DND-41 (cell line): Measurements from ENCODE around the gene ANKRD13A.

Experiments
- ATAC-seq: fragments of 200-7000 bp; cut with Tn5 transposase; 3 replicates; pipeline ENCODE4 v1.9.1; 2021; ENCODE audit warnings: low read depth; ENCODE audit not compliant: insufficient read depth
- DNase-seq: peaks from one replicate; pipeline ENCODE4 v3.0.0-alpha.2; 2020
- H2AFZ ChIP-seq: 2 replicates; pipeline ENCODE4 v1.6.0; 2012; ENCODE audit warnings: low read depth, low read length
- H3K27ac ChIP-seq: 2 replicates; pipeline ENCODE4 v1.5.1; 2012; ENCODE audit warnings: low read length, inconsistent platforms
- H3K27me3 ChIP-seq: fragments of 200-600 bp; sonication (generic); 2 replicates; pipeline ENCODE4 v1.6.0; 2012; ENCODE audit warnings: low read length, mild to moderate bottlenecking, inconsistent platforms; ENCODE audit not compliant: insufficient read depth, poor library complexity
- H3K36me3 ChIP-seq: 2 replicates; pipeline ENCODE4 v1.5.1; 2012; ENCODE audit warnings: low read length, inconsistent platforms; ENCODE audit not compliant: insufficient read depth
- H3K4me1 ChIP-seq: 2 replicates; pipeline ENCODE4 v1.5.1; 2012; ENCODE audit warnings: mild to moderate bottlenecking, low read length; ENCODE audit not compliant: insufficient read depth
- H3K4me2 ChIP-seq: 2 replicates; pipeline ENCODE4 v1.6.0; 2012; ENCODE audit warnings: mild to moderate bottlenecking, moderate library complexity, low read length, inconsistent platforms; ENCODE audit not compliant: insufficient read depth
- H3K4me3 ChIP-seq, 2 experiments: fragments of 200-600 bp in 1 of 2; shearing (Covaris generic) in 1 of 2; 2 replicates each; pipeline ENCODE4 v1.5.1; 2012 to 2016; ENCODE audit warnings: inconsistent platforms in 2 of 2, low read length in 2 of 2, mild to moderate bottlenecking in 2 of 2, low read depth in 1 of 2, moderate library complexity in 1 of 2
- H3K79me2 ChIP-seq: 2 replicates; pipeline ENCODE4 v1.6.0; 2012; ENCODE audit warnings: low read length, inconsistent platforms; ENCODE audit not compliant: insufficient read depth
- H3K9ac ChIP-seq: 2 replicates; pipeline ENCODE4 v1.6.0; 2012; ENCODE audit warnings: low read depth, mild to moderate bottlenecking, inconsistent platforms, low read length, moderate library complexity
- H3K9me3 ChIP-seq: 2 replicates; pipeline ENCODE4 v1.5.1; 2012; ENCODE audit warnings: low read length, moderate library complexity, mild to moderate bottlenecking, inconsistent platforms; ENCODE audit not compliant: insufficient read depth, severe bottlenecking
- H4K20me1 ChIP-seq: 2 replicates; pipeline ENCODE4 v1.6.0; 2012; ENCODE audit warnings: low read length; ENCODE audit not compliant: insufficient read depth
- EZH2 ChIP-seq: IDR thresholded peaks from 3 replicates; pipeline ENCODE4 v1.6.1; 2012; ENCODE audit warnings: borderline replicate concordance, low read depth, mild to moderate bottlenecking, moderate library complexity, low read length, inconsistent platforms; ENCODE audit not compliant: severe bottlenecking
- TF ChIP-seq, protein P1 (sequence below): IDR thresholded peaks from 2 replicates; pipeline ENCODE4 v1.5.1; 2012; ENCODE audit warnings: borderline replicate concordance, low read length, moderate library complexity, mild to moderate bottlenecking; ENCODE audit not compliant: poor library complexity, severe bottlenecking; ENCODE audit errors: extremely low read depth

ANKRD13A gene

DNA sequence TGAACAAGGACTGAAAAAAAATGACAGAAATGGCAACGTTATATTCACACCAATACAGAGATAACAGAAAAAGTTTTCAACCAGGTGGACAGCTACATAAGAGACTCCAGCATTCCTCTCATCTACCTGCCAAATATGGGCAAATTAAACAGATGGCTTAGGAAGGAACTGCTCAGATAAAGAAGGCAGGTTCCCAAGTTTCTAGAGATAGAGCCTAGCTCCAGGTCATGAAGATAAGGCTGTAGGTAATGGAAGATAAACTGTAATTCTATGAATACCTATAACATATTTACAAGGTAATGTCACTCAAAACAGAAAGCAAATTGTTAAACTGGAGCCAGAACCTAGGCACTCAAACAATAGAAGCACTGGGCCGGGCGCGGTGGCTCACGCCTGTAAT is 45.6 kb upstream of the ANKRD13A start:
- Histone ChIP-seq H3K4me1 (no peaks in the 10 kb centered on the region), H2AFZ (no peak overlapping the region), H3K27ac (no peak overlapping the region), H3K9ac (no peak overlapping the region), H3K9me3 (no peaks in the 10 kb centered on the region), H3K79me2 (no peaks in the 10 kb centered on the region), H3K4me2 (no peak overlapping the region), H3K27me3 (no peaks in the 10 kb centered on the region), H4K20me1 (no peaks in the 10 kb centered on the region), H3K36me3 (peaks cover 74% of the 10 kb centered on the region), H3K4me3 (no peak overlapping the region)
- TF ChIP-seq, protein P1, sequence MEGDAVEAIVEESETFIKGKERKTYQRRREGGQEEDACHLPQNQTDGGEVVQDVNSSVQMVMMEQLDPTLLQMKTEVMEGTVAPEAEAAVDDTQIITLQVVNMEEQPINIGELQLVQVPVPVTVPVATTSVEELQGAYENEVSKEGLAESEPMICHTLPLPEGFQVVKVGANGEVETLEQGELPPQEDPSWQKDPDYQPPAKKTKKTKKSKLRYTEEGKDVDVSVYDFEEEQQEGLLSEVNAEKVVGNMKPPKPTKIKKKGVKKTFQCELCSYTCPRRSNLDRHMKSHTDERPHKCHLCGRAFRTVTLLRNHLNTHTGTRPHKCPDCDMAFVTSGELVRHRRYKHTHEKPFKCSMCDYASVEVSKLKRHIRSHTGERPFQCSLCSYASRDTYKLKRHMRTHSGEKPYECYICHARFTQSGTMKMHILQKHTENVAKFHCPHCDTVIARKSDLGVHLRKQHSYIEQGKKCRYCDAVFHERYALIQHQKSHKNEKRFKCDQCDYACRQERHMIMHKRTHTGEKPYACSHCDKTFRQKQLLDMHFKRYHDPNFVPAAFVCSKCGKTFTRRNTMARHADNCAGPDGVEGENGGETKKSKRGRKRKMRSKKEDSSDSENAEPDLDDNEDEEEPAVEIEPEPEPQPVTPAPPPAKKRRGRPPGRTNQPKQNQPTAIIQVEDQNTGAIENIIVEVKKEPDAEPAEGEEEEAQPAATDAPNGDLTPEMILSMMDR, result no peak
- TF ChIP-seq EZH2, result no peak
- ATAC-seq, result no peak
- DNase-seq, result no peak

DNA sequence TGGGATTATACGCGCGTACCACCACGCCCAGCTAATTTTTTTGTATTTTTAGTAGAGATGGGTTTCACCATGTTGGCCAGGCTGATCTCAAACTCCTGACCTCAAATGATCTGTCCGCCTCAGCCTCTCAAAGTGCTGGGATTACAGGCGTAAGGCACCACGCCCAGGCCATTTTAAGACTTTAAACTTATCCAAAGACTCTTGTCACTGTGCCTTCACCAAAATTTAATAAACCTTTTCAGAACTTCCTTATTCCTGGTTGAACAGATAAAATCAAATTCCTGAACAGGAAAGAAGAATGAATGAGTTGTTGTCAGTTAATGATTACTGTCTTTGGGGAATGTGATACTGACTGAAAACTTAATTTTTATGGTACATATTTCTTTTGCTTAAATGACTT is 40.9 kb upstream of the ANKRD13A start:
- DNase-seq (no peak), ATAC-seq (no peak)
- no peak overlapping the region for H3K9ac ChIP-seq
- H3K27ac ChIP-seq, result no peak overlapping the region
- no peak overlapping the region for H3K4me3 ChIP-seq
- no peaks in the 10 kb centered on the region for H3K27me3 ChIP-seq
- no peak overlapping the region for H2AFZ ChIP-seq
- no peaks in the 10 kb centered on the region for H3K4me1 ChIP-seq
- no peaks in the 10 kb centered on the region for H4K20me1 ChIP-seq
- no peak overlapping the region for H3K4me2 ChIP-seq
- H3K79me2 ChIP-seq, result no peaks in the 10 kb centered on the region
- no peaks in the 10 kb centered on the region for H3K9me3 ChIP-seq
- TF ChIP-seq, protein P1, result no peak
- no peak for TF ChIP-seq EZH2
- peaks cover 74% of the 10 kb centered on the region for H3K36me3 ChIP-seq

DNA sequence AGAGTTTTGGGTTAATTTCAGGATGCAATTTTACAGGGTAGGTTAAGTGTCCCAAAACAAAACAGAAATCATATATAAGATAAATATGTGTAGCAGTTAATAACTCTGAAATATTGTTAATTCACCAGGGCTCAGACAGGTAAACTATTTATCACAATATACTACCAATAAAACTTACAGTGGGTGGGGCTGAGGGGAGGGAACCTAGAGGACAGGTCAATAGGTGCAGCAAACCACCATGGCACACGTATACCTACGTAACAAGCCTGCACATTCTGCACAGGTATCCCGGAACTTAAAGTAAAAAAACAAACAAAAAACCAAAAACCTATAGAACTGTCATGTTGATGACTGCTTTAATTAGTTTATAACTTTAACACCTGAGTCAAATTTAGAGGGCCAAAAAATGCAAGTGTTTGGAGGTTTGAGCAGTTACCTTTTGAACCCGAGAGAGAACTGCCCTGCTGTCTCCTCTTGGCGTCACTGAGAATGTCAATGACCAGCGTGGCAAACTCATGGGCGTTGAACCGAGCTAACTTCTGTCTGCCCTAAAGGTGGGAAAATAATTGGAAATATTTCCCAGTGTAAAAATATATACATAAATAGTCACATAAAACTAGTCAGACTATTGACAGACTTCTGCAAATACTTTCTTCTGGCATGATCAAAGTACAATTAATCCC is 39.7 kb upstream of the ANKRD13A start:
- Histone ChIP-seq H3K9me3 (no peaks in the 10 kb centered on the region), H2AFZ (no peak overlapping the region), H3K79me2 (no peaks in the 10 kb centered on the region), H4K20me1 (no peaks in the 10 kb centered on the region), H3K36me3 (peaks cover 76% of the 10 kb centered on the region), H3K4me3 (no peak overlapping the region), H3K27me3 (no peaks in the 10 kb centered on the region), H3K4me2 (no peak overlapping the region), H3K27ac (no peak overlapping the region), H3K4me1 (no peaks in the 10 kb centered on the region), H3K9ac (no peak overlapping the region)
- DNase-seq (no peak), ATAC-seq (no peak)
- TF ChIP-seq, protein P1, result no peak
- TF ChIP-seq EZH2, result no peak

DNA sequence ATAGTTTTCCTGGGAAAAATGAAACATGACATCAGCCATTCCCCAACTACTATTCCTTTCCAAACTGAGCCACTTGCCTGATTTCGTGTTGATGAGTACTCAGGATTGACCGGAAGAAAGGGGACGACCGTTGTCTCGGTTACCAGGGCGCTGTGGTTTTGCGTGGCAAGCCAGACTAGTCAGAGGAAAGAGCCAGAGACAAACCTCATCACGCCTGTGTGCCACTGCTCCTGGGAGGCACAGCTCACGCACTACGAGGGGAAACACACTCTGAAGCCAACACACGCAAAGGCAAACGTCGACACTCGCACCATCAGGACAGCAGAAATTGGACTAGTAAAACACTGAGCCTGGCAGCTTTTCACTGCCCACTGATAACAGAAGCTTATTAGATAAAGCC is 38.0 kb upstream of the ANKRD13A start:
- Histone ChIP-seq H2AFZ (no peak overlapping the region), H4K20me1 (no peaks in the 10 kb centered on the region), H3K79me2 (no peaks in the 10 kb centered on the region), H3K4me1 (no peaks in the 10 kb centered on the region), H3K4me3 (no peak overlapping the region), H3K36me3 (peaks cover 81% of the 10 kb centered on the region), H3K9ac (no peak overlapping the region), H3K27ac (no peak overlapping the region), H3K4me2 (no peak overlapping the region), H3K27me3 (no peaks in the 10 kb centered on the region), H3K9me3 (no peaks in the 10 kb centered on the region)
- TF ChIP-seq, protein P1, result no peak
- TF ChIP-seq EZH2, result no peak
- ATAC-seq (no peak), DNase-seq (no peak)
